ENCODE data around the gene SYT12. TPM values are rescaled to one million over a fixed set of nuclear protein-coding genes. Genes with fewer than 3 reads are reported as not detected.

Gene SYT12
- total and polyA plus RNA-seq, 2 experiments from 2014 or later, result 0.75 to 2.8 TPM

GRCh38 chr11:67051945-67052488, 29.1 kb downstream of the SYT12 start:
- H3K36me3 ChIP-seq (ENCODE audit: low read depth), result no peaks in the 10 kb centered on the region
- H3K27ac ChIP-seq, result no peak overlapping the region
- H4K20me1 ChIP-seq (ENCODE audit: insufficient read depth), result no peaks in the 10 kb centered on the region
- H3F3A ChIP-seq (ENCODE audit: insufficient read depth), result no peaks in the 10 kb centered on the region; the same call in 1 of the 2 replicates
- peaks cover 20% of the 10 kb centered on the region for H3K4me1 ChIP-seq (ENCODE audit: insufficient read depth)
- no peaks in the 10 kb centered on the region for H3K27me3 ChIP-seq (replicated peaks; ENCODE audit: insufficient read depth)
- no peak overlapping the region for H3K4me3 ChIP-seq
- no peak overlapping the region for H2AFZ ChIP-seq
- DNase-seq, result no peak
- in situ Hi-C loops (cut with MboI), result no loop called here
- H3K9me2 ChIP-seq (ENCODE audit: insufficient read depth), result no peaks in the 10 kb centered on the region
- H3K9me3 ChIP-seq (ENCODE audit: low read depth), result no peaks in the 10 kb centered on the region
- TF ChIP-seq EZH2phosphoT487 (IDR thresholded peaks at IDR 0.05; ENCODE audit: insufficient read depth, low read depth), result no peak
- no peak for TF ChIP-seq EZH2 (IDR thresholded peaks at IDR 0.05; ENCODE audit: insufficient read depth, poor library complexity, severe bottlenecking)
- no peak overlapping the region for H3K4me2 ChIP-seq (ENCODE audit: unreplicated experiment)
- 75 to 91% methylated on average over 4 of the region's 4 CpGs for WGBS, 2 experiments (ENCODE audit: low coverage in 1 of 2, low lambda C conversion rate in 2 of 2, missing lambda C conversion rate in 2 of 2)
- no peak overlapping the region for H3K9ac ChIP-seq
- no peaks in the 10 kb centered on the region for H3K79me2 ChIP-seq (ENCODE audit: insufficient read depth)

GRCh38 chr11:67052891-67053290, 30.0 kb downstream of the SYT12 start:
- H3K36me3 ChIP-seq (ENCODE audit: low read depth), result no peaks in the 10 kb centered on the region
- no peak overlapping the region for H3K27ac ChIP-seq
- H3K9me2 ChIP-seq (ENCODE audit: insufficient read depth), result no peaks in the 10 kb centered on the region
- no peaks in the 10 kb centered on the region; the same call in 1 of the 2 replicates for H3F3A ChIP-seq (ENCODE audit: insufficient read depth)
- DNase-seq, result no peak
- no peaks in the 10 kb centered on the region for H4K20me1 ChIP-seq (ENCODE audit: insufficient read depth)
- 90 to 94% methylated on average over 5 of the region's 5 CpGs for WGBS, 2 experiments (ENCODE audit: low coverage in 1 of 2, low lambda C conversion rate in 2 of 2, missing lambda C conversion rate in 2 of 2)
- no peak overlapping the region for H3K4me3 ChIP-seq
- TF ChIP-seq EZH2phosphoT487 (IDR thresholded peaks at IDR 0.05; ENCODE audit: insufficient read depth, low read depth), result no peak
- no peak for TF ChIP-seq EZH2 (IDR thresholded peaks at IDR 0.05; ENCODE audit: insufficient read depth, poor library complexity, severe bottlenecking)
- H3K27me3 ChIP-seq (replicated peaks; ENCODE audit: insufficient read depth), result no peaks in the 10 kb centered on the region
- no peak overlapping the region for H3K4me2 ChIP-seq (ENCODE audit: unreplicated experiment)
- H3K79me2 ChIP-seq (ENCODE audit: insufficient read depth), result no peaks in the 10 kb centered on the region
- H3K9me3 ChIP-seq (ENCODE audit: low read depth), result no peaks in the 10 kb centered on the region
- H3K4me1 ChIP-seq (ENCODE audit: insufficient read depth), result peaks cover 20% of the 10 kb centered on the region
- no peak overlapping the region for H2AFZ ChIP-seq
- in situ Hi-C loops (cut with MboI), result no loop called here
- H3K9ac ChIP-seq, result no peak overlapping the region

GRCh38 chr11:67053896-67054329, 31.0 kb downstream of the SYT12 start:
- Histone ChIP-seq H3K27ac (peak overlapping the region; percentile 35), H3K9me3 (ENCODE audit: low read depth) (no peaks in the 10 kb centered on the region), H2AFZ (no peak overlapping the region), H3K36me3 (ENCODE audit: low read depth) (no peaks in the 10 kb centered on the region), H3F3A (ENCODE audit: insufficient read depth) (no peaks in the 10 kb centered on the region; the same call in 1 of the 2 replicates), H3K4me3 (no peak overlapping the region), H3K4me1 (ENCODE audit: insufficient read depth) (peaks cover 20% of the 10 kb centered on the region), H3K9ac (peak overlapping the region; percentile 11; the same call in 1 of the 2 replicates), H4K20me1 (ENCODE audit: insufficient read depth) (no peaks in the 10 kb centered on the region), H3K4me2 (ENCODE audit: unreplicated experiment) (no peak overlapping the region), H3K9me2 (ENCODE audit: insufficient read depth) (no peaks in the 10 kb centered on the region), H3K27me3 (replicated peaks; ENCODE audit: insufficient read depth) (no peaks in the 10 kb centered on the region), H3K79me2 (ENCODE audit: insufficient read depth) (no peaks in the 10 kb centered on the region)
- peak; percentile 76 for DNase-seq
- TF ChIP-seq EZH2phosphoT487 (IDR thresholded peaks at IDR 0.05; ENCODE audit: insufficient read depth, low read depth), result no peak
- in situ Hi-C loops (cut with MboI), result no loop called here
- WGBS, 2 experiments (ENCODE audit: low coverage in 1 of 2, low lambda C conversion rate in 2 of 2, missing lambda C conversion rate in 2 of 2), result 24 to 37% methylated on average over 6 to 7 of the region's 7 CpGs

- Histone ChIP-seq H3K9ac (peak overlapping the region; percentile 11; the same call in 1 of the 2 replicates), H3F3A (ENCODE audit: insufficient read depth) (no peaks in the 10 kb centered on the region; the same call in 1 of the 2 replicates), H3K4me1 (ENCODE audit: insufficient read depth) (peaks cover 20% of the 10 kb centered on the region), H3K79me2 (ENCODE audit: insufficient read depth) (no peaks in the 10 kb centered on the region), H2AFZ (no peak overlapping the region), H3K9me2 (ENCODE audit: insufficient read depth) (no peaks in the 10 kb centered on the region), H4K20me1 (ENCODE audit: insufficient read depth) (no peaks in the 10 kb centered on the region), H3K27ac (peak overlapping the region; percentile 35), H3K36me3 (ENCODE audit: low read depth) (no peaks in the 10 kb centered on the region), H3K9me3 (ENCODE audit: low read depth) (no peaks in the 10 kb centered on the region), H3K4me3 (no peak overlapping the region), H3K4me2 (ENCODE audit: unreplicated experiment) (no peak overlapping the region), H3K27me3 (replicated peaks; ENCODE audit: insufficient read depth) (no peaks in the 10 kb centered on the region)
- peak; percentile 60 for DNase-seq
- in situ Hi-C loops (cut with MboI), result no loop called here
- TF ChIP-seq EZH2phosphoT487 (IDR thresholded peaks at IDR 0.05; ENCODE audit: insufficient read depth, low read depth) (no peak), EZH2 (IDR thresholded peaks at IDR 0.05; ENCODE audit: insufficient read depth, poor library complexity, severe bottlenecking) (no peak)
- WGBS, 2 experiments (ENCODE audit: low coverage in 1 of 2, low lambda C conversion rate in 2 of 2, missing lambda C conversion rate in 2 of 2), result 72 to 79% methylated on average over 9 of the region's 9 CpGs
Measured at GRCh38 chr11:67054346-67054835, 31.5 kb downstream of the SYT12 start.

All from GM23248 (cell line).